GM23338 (cell line): ENCODE results near the gene BCAP31. TPM values are rescaled to one million over a fixed set of nuclear protein-coding genes. Genes with fewer than 3 reads are reported as not detected.
"Not testable (repeated sequence)": the region's sequence is repeated elsewhere in the genome, so short reads cannot be mapped to it uniquely, and the experiment has no call there.

Experiments
- ATAC-seq: fragments of 200-7000 bp; cut with Tn5 transposase; 3 replicates; pipeline ENCODE4 v1.9.1; 2020
- DNase-seq: peaks from one replicate; pipeline ENCODE4 v3.0.0-alpha.2; 2015; ENCODE audit warnings: low spot score
- H2AFZ ChIP-seq: fragments of 200-600 bp; sonication (generic); 2 replicates; pipeline ENCODE4 v1.8.0; 2016; ENCODE audit warnings: antibody characterized with exemption, mild to moderate bottlenecking, moderate library complexity
- H3F3A ChIP-seq: fragments of 200-600 bp; sonication (generic); replicated peaks from 2 replicates; pipeline ENCODE4 v1.8.0; 2017; ENCODE audit warnings: antibody characterized with exemption, mixed run types, low read depth
- H3K27ac ChIP-seq: fragments of 200-600 bp; sonication (generic); 2 replicates; pipeline ENCODE4 v1.6.1; 2016; ENCODE audit warnings: low read depth
- H3K27me3 ChIP-seq: fragments of 200-600 bp; sonication (generic); 2 replicates; pipeline ENCODE4 v1.8.0; 2016; ENCODE audit warnings: mild to moderate bottlenecking, mixed run types, moderate library complexity; ENCODE audit not compliant: insufficient read depth
- H3K36me3 ChIP-seq: fragments of 200-600 bp; sonication (generic); 2 replicates; pipeline ENCODE4 v1.8.0; 2016; ENCODE audit warnings: mild to moderate bottlenecking; ENCODE audit not compliant: insufficient read depth
- H3K4me1 ChIP-seq: fragments of 200-600 bp; sonication (generic); 2 replicates; pipeline ENCODE4 v1.8.0; 2016; ENCODE audit warnings: mild to moderate bottlenecking, moderate library complexity; ENCODE audit not compliant: insufficient read depth
- H3K4me2 ChIP-seq: fragments of 200-600 bp; sonication (generic); 2 replicates; pipeline ENCODE4 v1.7.1; 2017; ENCODE audit warnings: mixed run types
- H3K4me3 ChIP-seq: fragments of 200-600 bp; sonication (generic); 2 replicates; pipeline ENCODE4 v1.6.1; 2016; ENCODE audit warnings: mixed run types
- H3K79me2 ChIP-seq: fragments of 200-600 bp; sonication (generic); replicated peaks from 2 replicates; pipeline ENCODE4 v1.8.0; 2017; ENCODE audit warnings: mild to moderate bottlenecking; ENCODE audit not compliant: insufficient read depth
- H3K9me2 ChIP-seq: fragments of 200-600 bp; sonication (generic); 2 replicates; pipeline ENCODE4 v1.8.0; 2017; ENCODE audit not compliant: insufficient read depth
- H4K20me1 ChIP-seq: fragments of 200-600 bp; sonication (generic); replicated peaks from 2 replicates; pipeline ENCODE4 v1.8.0; 2017; ENCODE audit warnings: mild to moderate bottlenecking; ENCODE audit not compliant: insufficient read depth
- H3K27ac Mint-ChIP-seq: 2 replicates; pipeline ENCODE4 v1.8.0; 2020; ENCODE audit warnings: inconsistent platforms, mild to moderate bottlenecking, moderate library complexity, mixed read lengths
- H3K27me3 Mint-ChIP-seq: 3 replicates; pipeline ENCODE4 v1.8.0; 2022; ENCODE audit warnings: low read depth, mild to moderate bottlenecking, moderate library complexity, mixed read lengths, inconsistent platforms; ENCODE audit not compliant: insufficient read depth, poor library complexity
- H3K36me3 Mint-ChIP-seq: 3 replicates; pipeline ENCODE4 v1.8.0; 2021; ENCODE audit warnings: low read depth, mild to moderate bottlenecking, inconsistent platforms, moderate library complexity, mixed read lengths
- H3K4me1 Mint-ChIP-seq: 3 replicates; pipeline ENCODE4 v1.8.0; 2020; ENCODE audit warnings: mild to moderate bottlenecking, inconsistent platforms, mixed read lengths
- H3K4me3 Mint-ChIP-seq: 3 replicates; pipeline ENCODE4 v1.8.0; 2021; ENCODE audit warnings: moderate library complexity, mild to moderate bottlenecking, inconsistent platforms, mixed read lengths
- H3K9me3 Mint-ChIP-seq: 3 replicates; pipeline ENCODE4 v1.8.0; 2020; ENCODE audit warnings: moderate library complexity, mild to moderate bottlenecking, inconsistent platforms, mixed read lengths
- CREB1 ChIP-seq: fragments of 250-450 bp; sonication (Bioruptor Pico); IDR thresholded peaks from 2 replicates; pipeline ENCODE4 v1.5.0; 2020; ENCODE audit warnings: low read depth, mild to moderate bottlenecking, moderate library complexity
- CTCF ChIP-seq, 2 experiments: fragments of 200-600 bp in 1 of 2; sonication (generic) in 1 of 2; conservative IDR thresholded peaks; 2 replicates each; pipeline versions ENCODE4 v1.5.1 to v1.6.1; 2016 to 2017; ENCODE audit warnings: antibody characterized with exemption in 2 of 2, low read depth in 2 of 2, mild to moderate bottlenecking in 2 of 2, moderate library complexity in 1 of 2
- EZH2 ChIP-seq: fragments of 200-600 bp; sonication (generic); IDR thresholded peaks from one replicate; pipeline ENCODE4 v1.8.0; 2017; ENCODE audit warnings: antibody characterized with exemption, mild to moderate bottlenecking, low read depth; ENCODE audit not compliant: unreplicated experiment
- EZH2phosphoT487 ChIP-seq: fragments of 200-600 bp; sonication (generic); IDR thresholded peaks from one replicate; pipeline ENCODE4 v1.8.1; 2018; ENCODE audit warnings: antibody characterized with exemption; ENCODE audit not compliant: unreplicated experiment
- JUNB ChIP-seq: IDR thresholded peaks from one replicate; pipeline ENCODE4 v1.6.1; 2016; ENCODE audit warnings: antibody characterized with exemption; ENCODE audit not compliant: unreplicated experiment
- NANOG ChIP-seq: IDR thresholded peaks from 2 replicates; pipeline ENCODE4 v1.6.1; 2016; ENCODE audit warnings: antibody characterized with exemption, borderline replicate concordance
- POLR2AphosphoS5 ChIP-seq: IDR thresholded peaks from 2 replicates; pipeline ENCODE4 v1.6.1; 2016; ENCODE audit warnings: antibody characterized with exemption, low read depth
- REST ChIP-seq: IDR thresholded peaks from one replicate; pipeline ENCODE4 v1.6.1; 2018; ENCODE audit warnings: antibody characterized with exemption; ENCODE audit not compliant: unreplicated experiment
- ZNF114 ChIP-seq: fragments of 250-450 bp; sonication (Bioruptor Pico); IDR thresholded peaks from 2 replicates; pipeline ENCODE4 v1.5.0; 2020; ENCODE audit warnings: mild to moderate bottlenecking, moderate library complexity
- ZNF462 ChIP-seq: fragments of 250-450 bp; sonication (Bioruptor Pico); IDR thresholded peaks from 2 replicates; pipeline ENCODE4 v1.5.0; 2020; ENCODE audit warnings: mild to moderate bottlenecking, moderate library complexity
- polyA plus RNA-seq: library from polyadenylated mRNA; unstranded; fragments of >200 nt; fragmentation: Nextera tagmentation; extraction: Ambion mirVana; gene quantifications from 2 replicates; pipeline ENCODE4 v1.2.1, GENCODE V29; 2016
- total RNA-seq: library from RNA; depleted of rRNA; stranded (reverse); fragments of >200 nt; shearing (Covaris generic); gene quantifications from 2 replicates; pipeline ENCODE4 v1.2.3, GENCODE V29; 2014

Gene BCAP31
- total and polyA plus RNA-seq, 2 experiments from 2014 or later: 85.0 to 145 TPM

GRCh38 chrX:153692003-153692402, 32.2 kb downstream of the BCAP31 start:
- Histone ChIP-seq H4K20me1 (no peaks in the 10 kb centered on the region), H3K27me3 (no peaks in the 10 kb centered on the region), H3K4me2 (no peak overlapping the region), H3K79me2 (no peaks in the 10 kb centered on the region), H3K27ac (no peak overlapping the region), H3F3A (no peaks in the 10 kb centered on the region), H3K4me1 (no peaks in the 10 kb centered on the region), H3K36me3 (no peaks in the 10 kb centered on the region), H3K4me3 (no peak overlapping the region), H3K9me2 (no peaks in the 10 kb centered on the region), H2AFZ (no peak overlapping the region)
- H3K9me3 Mint-ChIP-seq: peaks cover 3% of the 10 kb centered on the region; the same call in 1 of the 3 replicates
- no peaks in the 10 kb centered on the region; the same call in 2 of the 3 replicates for H3K4me1 Mint-ChIP-seq
- DNase-seq (no peak), ATAC-seq (no peak)
- H3K27me3 Mint-ChIP-seq: peaks cover 2% of the 10 kb centered on the region
- H3K36me3 Mint-ChIP-seq: peaks cover 15% of the 10 kb centered on the region; the same call in 2 of the 3 replicates
- TF ChIP-seq EZH2: no peak
- TF ChIP-seq NANOG: no peak
- TF ChIP-seq POLR2AphosphoS5: no peak
- TF ChIP-seq JUNB: no peak
- no peak for TF ChIP-seq CTCF (conservative IDR thresholded peaks at IDR 0.05; ENCODE audit: low read depth in 2 of 2)
- no peak for TF ChIP-seq EZH2phosphoT487
- no peak for TF ChIP-seq ZNF114 (CRISPR knock-in tag)
- no peak for TF ChIP-seq CREB1 (CRISPR knock-in tag)
- TF ChIP-seq ZNF462: no peak
- TF ChIP-seq REST: no peak
- H3K27ac Mint-ChIP-seq: no peak overlapping the region
- no peak overlapping the region for H3K4me3 Mint-ChIP-seq

GRCh38 chrX:153691032-153691827, 33.0 kb downstream of the BCAP31 start:
- H3K4me3 Mint-ChIP-seq, H3K9me2 ChIP-seq: not testable (repeated sequence)

More at GRCh38 chrX:153691032-153691827, 33.0 kb downstream of the BCAP31 start:
- H4K20me1 ChIP-seq, H3K4me2 ChIP-seq, ATAC-seq, H3F3A ChIP-seq, H3K4me3 ChIP-seq, H2AFZ ChIP-seq, H3K4me1 Mint-ChIP-seq, H3K79me2 ChIP-seq, H3K36me3 ChIP-seq, H3K27ac Mint-ChIP-seq, H3K9me3 Mint-ChIP-seq, H3K27me3 Mint-ChIP-seq, DNase-seq, H3K27ac ChIP-seq, H3K27me3 ChIP-seq, H3K4me1 ChIP-seq: not testable (repeated sequence)
- H3K36me3 Mint-ChIP-seq: peaks cover 14% of the 10 kb centered on the region; the same call in 2 of the 3 replicates
